Jurkat, Clone E6-1 (cell line): Measurements from ENCODE around the gene PAM16.

Source experiments
- DNase-seq: peaks from one replicate; pipeline ENCODE4 v3.0.0-alpha.2; 2011; ENCODE audit warnings: low read depth, low spot score
- H3K4me3 ChIP-seq: 2 replicates; pipeline ENCODE4 v1.5.1; 2011; ENCODE audit warnings: mild to moderate bottlenecking, low read length, control low read depth, moderate library complexity

PAM16 gene

GRCh38 chr16:4385066-4385788 lies 34.1 kb upstream of the PAM16 start:
- H3K4me3 ChIP-seq = no peak overlapping the region
- DNase-seq = no peak

GRCh38 chr16:4384509-4384942 lies 33.4 kb upstream of the PAM16 start:
- H3K4me3 ChIP-seq = no peak overlapping the region
- DNase-seq = no peak

- no peak overlapping the region for H3K4me3 ChIP-seq
- no peak for DNase-seq
These were observed 32.7 kb upstream of the PAM16 start for GRCh38 chr16:4383591-4384444.

- no peak overlapping the region for H3K4me3 ChIP-seq
- no peak for DNase-seq
These were observed 31.8 kb upstream of the PAM16 start for GRCh38 chr16:4382795-4383357.

- no peak overlapping the region for H3K4me3 ChIP-seq
- DNase-seq = no peak
These were observed 31.0 kb upstream of the PAM16 start for GRCh38 chr16:4381935-4382794.

- H3K4me3 ChIP-seq = no peak overlapping the region
- no peak for DNase-seq
These were observed 30.2 kb upstream of the PAM16 start for GRCh38 chr16:4381072-4381934.

- DNase-seq = no peak
- no peak overlapping the region for H3K4me3 ChIP-seq
These were observed 29.3 kb upstream of the PAM16 start for GRCh38 chr16:4380119-4381063.

- H3K4me3 ChIP-seq = no peak overlapping the region
- DNase-seq = no peak
These were observed 28.0 kb upstream of the PAM16 start for GRCh38 chr16:4378999-4379690.

- DNase-seq = no peak
These were observed 27.1 kb upstream of the PAM16 start for GRCh38 chr16:4378161-4378666.

GRCh38 chr16:4377573-4378154 lies 26.5 kb upstream of the PAM16 start:
- H3K4me3 ChIP-seq = no peak overlapping the region
- DNase-seq = no peak

More at GRCh38 chr16:4378161-4378666, 27.1 kb upstream of the PAM16 start:
- no peak overlapping the region for H3K4me3 ChIP-seq

GRCh38 chr16:4376893-4377572 lies 25.9 kb upstream of the PAM16 start:
- no peak overlapping the region for H3K4me3 ChIP-seq
- DNase-seq = no peak

- H3K4me3 ChIP-seq = no peak overlapping the region
- DNase-seq = no peak
These were observed 25.2 kb upstream of the PAM16 start for GRCh38 chr16:4376126-4376892.

- DNase-seq = no peak
- no peak overlapping the region for H3K4me3 ChIP-seq
These were observed 24.6 kb upstream of the PAM16 start for GRCh38 chr16:4375717-4376116.

- no peak overlapping the region for H3K4me3 ChIP-seq
- no peak for DNase-seq
These were observed 23.0 kb upstream of the PAM16 start for GRCh38 chr16:4373909-4374742.
